NCI-H226 (cell line): Measurements from ENCODE around the gene HNRNPH3.
"Not testable (repeated sequence)": the region's sequence is repeated elsewhere in the genome, so short reads cannot be mapped to it uniquely, and the experiment has no call there.

ENCODE experiments used
- DNase-seq: peaks from one replicate; pipeline ENCODE4 v3.0.0-alpha.2; 2015

HNRNPH3 gene

DNA sequence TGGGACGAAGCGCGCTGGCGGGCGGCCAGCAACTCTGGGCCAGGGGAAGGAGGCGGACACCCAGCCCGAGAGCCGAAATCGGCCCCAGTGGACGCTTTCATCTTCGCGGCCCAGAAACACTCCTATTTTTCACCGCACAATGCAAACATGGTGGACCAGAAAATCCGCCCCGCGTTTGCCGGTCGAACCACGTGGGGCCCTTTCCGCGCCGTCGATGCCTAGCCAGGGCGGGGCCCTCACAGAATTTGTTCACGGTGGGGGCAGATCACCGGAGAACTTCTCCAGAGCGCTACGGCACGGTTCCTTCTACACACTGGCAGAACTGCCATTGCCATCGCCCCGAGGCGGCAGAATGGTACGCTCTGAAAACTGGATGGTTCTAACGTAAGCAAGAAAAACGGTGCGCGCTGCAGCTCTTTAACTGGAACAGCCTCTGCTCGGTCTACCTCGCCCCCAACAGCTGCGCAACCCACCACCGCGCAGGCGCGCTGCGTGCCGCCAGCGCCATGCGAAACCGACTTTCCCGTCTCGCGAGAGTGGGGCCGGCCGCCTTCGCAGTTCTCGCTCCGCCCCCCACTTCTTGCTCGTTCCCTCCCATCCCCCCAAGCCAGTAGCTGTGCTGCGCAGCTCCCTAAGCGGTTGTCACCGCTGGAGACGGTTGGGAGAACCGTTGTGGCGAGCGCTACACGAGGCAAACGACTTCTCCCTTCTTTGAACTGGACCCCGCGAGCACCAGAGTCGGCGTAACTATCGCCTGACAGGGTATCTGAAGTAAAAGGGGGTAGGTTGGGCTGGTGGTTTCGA, at the start of gene HNRNPH3:
TSS of gene HNRNPH3 (plus strand) at position 610 of the 804 bp plus-strand sequence. CDS start 5,158 bp downstream, outside the sequence.
- DNase-seq: peak; percentile 90

DNA sequence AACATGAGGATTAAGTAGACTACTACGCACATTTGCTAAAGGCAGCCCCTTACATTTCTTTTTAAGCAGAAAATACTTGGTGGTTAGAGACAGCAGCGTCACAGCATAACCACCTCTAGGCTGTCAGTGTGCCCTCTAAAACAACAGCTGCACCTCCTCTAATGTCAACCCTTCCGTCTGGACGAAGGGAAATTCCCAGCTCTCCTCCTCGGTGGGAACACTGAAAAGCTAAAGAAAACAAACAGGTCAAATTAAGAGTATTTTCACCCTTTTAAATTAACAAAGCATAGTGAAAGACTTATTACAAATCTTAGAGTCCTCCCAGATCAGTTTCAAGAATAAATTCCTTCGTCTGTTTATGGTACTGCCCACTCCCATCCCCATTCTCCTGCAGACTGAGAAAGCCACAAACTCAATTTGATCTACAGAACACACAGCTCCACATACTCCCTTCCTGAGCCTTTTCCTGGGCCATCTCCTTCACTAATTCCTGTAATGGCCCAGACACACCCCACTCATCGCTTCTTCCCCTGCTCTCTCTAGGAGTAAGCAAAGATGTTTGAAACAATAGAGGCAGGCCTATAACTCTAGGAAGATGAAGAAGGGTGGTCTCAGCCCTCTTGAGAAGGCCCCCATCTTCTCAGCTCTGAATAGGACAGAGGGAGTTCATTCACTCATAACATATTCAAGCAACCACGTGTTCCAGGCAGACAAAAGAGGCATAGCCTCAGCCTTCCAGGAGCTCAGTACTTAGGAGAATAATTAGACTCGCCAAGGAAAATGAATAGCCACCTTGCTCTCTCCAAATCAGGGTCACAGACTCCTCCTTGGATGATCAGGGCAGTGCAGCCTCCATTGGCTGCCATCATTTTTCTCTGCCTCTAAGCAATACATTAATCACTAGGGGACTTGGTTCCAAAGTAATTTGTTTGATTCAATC, 47.5 kb upstream of the HNRNPH3 start:
- no peak for DNase-seq

GRCh38 chr10:68288717-68289116, 43.1 kb upstream of the HNRNPH3 start:
- DNase-seq: no peak

GRCh38 chr10:68290736-68291135, 41.1 kb upstream of the HNRNPH3 start:
- no peak for DNase-seq

DNA sequence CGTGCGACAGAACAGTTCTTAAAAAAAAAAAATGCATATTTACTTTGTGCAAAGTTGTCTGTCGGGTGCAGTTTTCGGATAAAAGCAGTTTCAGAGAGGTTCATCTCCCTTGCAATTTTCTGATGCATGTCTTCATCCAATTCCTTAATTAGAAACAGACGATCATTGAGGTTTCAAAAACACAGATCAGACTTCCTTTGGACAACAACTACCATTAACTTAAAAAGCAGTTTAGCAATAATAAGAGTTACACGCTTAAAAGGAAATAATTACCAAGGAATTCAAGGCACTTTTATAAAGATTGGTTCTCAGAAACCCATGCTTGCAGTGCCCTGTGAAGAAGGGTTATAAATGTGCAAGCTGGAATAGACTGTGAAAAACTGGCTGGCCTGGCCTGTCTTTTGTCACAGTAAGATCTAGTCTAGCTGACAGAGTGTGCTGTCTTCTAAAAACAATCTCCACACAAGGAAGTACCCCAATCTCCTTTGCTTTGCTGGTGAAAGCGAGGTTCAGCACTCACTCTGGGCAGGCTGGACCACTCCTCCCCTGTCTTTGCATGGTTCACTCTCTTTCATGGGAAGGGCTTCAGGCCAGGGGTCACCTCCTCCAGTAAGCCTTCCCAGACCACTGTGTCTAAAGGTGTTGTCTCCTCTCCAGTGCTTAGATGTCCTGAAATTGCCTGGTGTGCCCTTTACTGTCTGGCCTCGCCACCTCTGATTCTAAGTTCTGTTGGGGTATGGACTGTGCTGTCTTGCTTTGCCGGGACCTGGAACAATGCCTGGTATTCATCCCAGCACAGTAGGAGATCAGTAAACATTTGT, 34.8 kb upstream of the HNRNPH3 start:
- DNase-seq: no peak

- DNase-seq: no peak
These were observed 30.6 kb upstream of the HNRNPH3 start for GRCh38 chr10:68301301-68301700.

- peak; percentile 21 for DNase-seq
These were observed 29.9 kb upstream of the HNRNPH3 start for GRCh38 chr10:68301790-68302502.

DNA sequence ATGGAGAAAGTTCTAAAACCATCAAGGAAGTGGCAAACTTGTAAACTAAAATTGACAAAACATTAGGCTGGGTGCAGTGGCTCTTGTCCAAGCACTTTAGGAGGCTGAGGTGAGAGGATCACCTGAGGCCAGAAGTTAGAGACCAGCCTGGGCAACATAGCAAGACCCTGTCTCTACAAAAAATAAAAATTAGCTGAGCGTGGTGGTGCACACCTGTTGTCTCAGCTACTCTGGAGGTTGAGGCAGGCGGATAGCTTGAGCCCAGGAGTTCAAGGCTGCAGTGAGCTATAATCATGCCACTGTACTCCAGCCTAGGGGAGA, 29.4 kb upstream of the HNRNPH3 start:
- DNase-seq: no peak

DNA sequence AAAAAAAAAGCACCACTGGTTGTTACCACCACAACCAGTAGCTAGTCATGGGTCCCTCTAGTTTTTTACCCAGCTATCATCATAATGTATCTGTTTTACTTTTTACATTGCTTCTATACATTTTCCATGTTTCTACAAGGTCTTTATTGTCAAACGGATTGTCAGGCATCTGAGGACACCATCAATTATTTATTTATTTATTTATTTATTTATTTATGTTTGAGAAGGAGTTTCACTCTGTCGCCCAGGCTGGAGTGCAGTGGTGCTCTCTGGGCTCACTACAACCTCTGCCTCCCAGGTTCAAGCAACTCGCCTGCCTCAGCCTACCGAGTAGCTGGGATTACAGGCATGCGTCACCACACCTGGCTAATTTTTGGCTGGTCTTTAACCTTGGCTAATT, 29.0 kb upstream of the HNRNPH3 start:
- DNase-seq: no peak

- no peak for DNase-seq
These were observed 27.9 kb upstream of the HNRNPH3 start for GRCh38 chr10:68303849-68304412.

- no peak for DNase-seq
These were observed 26.0 kb upstream of the HNRNPH3 start for GRCh38 chr10:68305854-68306253.

- no peak for DNase-seq
These were observed 21.3 kb upstream of the HNRNPH3 start for GRCh38 chr10:68310531-68310930.

- DNase-seq: not testable (repeated sequence)
These were observed 16.9 kb upstream of the HNRNPH3 start for GRCh38 chr10:68314930-68315329.

DNA sequence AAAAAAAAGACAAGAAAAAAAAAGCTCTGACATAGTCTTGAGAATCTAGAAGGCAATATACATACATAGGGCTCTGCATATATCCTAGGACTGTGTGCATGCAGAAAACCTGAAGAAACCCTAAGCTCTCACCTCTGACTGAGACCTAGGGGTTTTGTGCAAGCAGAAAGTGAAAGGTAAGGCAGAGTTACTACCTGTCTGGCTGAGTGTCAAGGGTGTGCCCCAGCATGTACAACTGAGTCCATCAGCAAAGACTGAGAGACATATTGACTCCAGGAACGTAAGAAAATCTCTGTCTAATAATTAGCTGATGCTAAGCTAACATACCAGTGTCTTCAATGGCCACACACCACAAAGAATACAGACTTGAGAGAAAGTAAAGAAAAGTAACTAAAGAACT, 16.3 kb upstream of the HNRNPH3 start:
- no peak for DNase-seq

GRCh38 chr10:68318331-68319059, 13.4 kb upstream of the HNRNPH3 start:
- DNase-seq: no peak

DNA sequence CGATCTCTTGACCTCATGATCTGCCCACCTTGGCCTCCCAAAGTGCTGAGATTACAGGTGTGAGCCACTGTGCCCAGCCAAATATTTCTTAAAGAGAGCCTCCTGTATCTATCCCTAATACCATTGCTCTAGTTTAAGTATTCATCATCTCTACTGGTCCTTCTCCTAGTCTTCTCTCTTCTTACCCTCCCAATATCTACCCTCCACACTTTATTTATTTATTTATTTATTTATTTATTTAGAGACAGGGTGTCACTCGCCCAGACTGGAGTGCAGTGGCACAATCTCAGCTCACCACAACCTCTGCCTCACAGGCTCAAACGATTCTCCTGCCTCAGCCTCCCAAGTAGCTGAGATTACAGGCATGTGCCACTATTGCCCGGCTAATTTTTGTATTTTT, 7.5 kb upstream of the HNRNPH3 start:
- not testable (repeated sequence) for DNase-seq

GRCh38 chr10:68327889-68328786, 3.7 kb upstream of the HNRNPH3 start:
- DNase-seq: peak; percentile 63

- no peak for DNase-seq
These were observed 2.4 kb upstream of the HNRNPH3 start for GRCh38 chr10:68329506-68329861.

DNA sequence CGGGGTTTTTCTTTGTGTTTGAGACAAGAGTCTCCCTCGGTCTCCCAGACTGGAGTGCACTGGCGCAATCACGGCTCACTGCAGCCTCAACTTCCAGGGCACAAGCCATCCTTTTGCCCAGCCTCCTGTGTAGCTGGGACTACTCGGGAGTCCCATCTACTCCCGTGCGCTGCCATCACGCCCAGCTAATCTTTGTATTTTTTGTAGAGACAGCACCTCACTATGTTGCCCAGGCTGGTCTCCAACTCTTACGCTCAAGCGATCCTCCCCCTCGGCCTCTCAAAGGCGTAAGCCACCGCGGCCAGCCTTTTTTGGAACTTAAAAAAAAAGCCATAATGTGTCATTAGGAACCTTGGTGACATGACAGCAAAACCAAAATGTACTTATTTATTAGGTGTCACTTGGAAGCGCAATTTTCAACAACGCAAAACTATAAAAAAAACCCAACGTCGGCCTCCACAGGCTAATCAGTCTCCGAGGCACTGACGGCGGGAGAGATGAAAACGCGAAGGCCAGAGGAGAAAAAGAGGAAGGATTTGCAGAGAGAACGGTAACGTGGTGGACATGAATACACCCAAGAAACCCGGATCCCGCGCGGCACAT, 911 bp upstream of the HNRNPH3 start:
- no peak for DNase-seq
